ENCODE results near the gene CLEC20A.

The CLEC20A gene

DNA sequence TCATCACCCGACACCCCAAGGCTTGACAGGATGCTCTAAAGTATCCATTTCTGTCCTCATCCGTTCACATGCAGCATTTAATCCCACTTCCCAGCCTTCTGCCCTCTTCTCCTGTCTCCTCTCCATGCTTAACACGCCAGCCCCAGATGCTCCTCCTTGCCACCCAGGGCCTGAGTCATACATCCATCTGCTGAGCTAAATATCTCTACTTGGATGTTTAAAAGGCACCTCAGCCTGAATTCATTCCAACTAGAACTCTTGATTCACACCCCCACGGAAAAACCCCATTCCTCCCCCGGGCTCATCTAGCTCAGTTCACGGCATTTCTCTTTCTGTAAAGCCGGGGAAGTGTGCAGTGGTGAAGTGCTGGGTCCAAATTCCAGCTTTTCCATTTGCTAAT, 43.9 kb upstream of the CLEC20A start:
- Histone ChIP-seq H3K4me2 (ENCODE audit: low read depth, low read length) (no peak overlapping the region), H3K27me3 (replicated peaks; ENCODE audit: insufficient read depth, low read length) (no peaks in the 10 kb centered on the region), H3K9me2 (replicated peaks; ENCODE audit: insufficient read depth, low read length) (no peaks in the 10 kb centered on the region), H4K20me1 (ENCODE audit: insufficient read depth, low read length) (no peaks in the 10 kb centered on the region), H3K4me3 (ENCODE audit: low read length) (no peak overlapping the region), H2AFZ (ENCODE audit: low read length) (no peak overlapping the region), H3K9me3 (replicated peaks; ENCODE audit: insufficient read depth, low read length) (no peaks in the 10 kb centered on the region), H3K27ac (ENCODE audit: low read length) (no peak overlapping the region), H3K9ac (ENCODE audit: low read length) (no peak overlapping the region), H3K4me1 (ENCODE audit: low read length) (peaks cover 6% of the 10 kb centered on the region), H3K79me2 (ENCODE audit: low read length) (no peaks in the 10 kb centered on the region), H3K36me3 (replicated peaks; ENCODE audit: insufficient read depth, low read length) (no peaks in the 10 kb centered on the region), H3F3A (ENCODE audit: insufficient read depth, low read length) (no peaks in the 10 kb centered on the region)
- TF ChIP-seq, protein P1, sequence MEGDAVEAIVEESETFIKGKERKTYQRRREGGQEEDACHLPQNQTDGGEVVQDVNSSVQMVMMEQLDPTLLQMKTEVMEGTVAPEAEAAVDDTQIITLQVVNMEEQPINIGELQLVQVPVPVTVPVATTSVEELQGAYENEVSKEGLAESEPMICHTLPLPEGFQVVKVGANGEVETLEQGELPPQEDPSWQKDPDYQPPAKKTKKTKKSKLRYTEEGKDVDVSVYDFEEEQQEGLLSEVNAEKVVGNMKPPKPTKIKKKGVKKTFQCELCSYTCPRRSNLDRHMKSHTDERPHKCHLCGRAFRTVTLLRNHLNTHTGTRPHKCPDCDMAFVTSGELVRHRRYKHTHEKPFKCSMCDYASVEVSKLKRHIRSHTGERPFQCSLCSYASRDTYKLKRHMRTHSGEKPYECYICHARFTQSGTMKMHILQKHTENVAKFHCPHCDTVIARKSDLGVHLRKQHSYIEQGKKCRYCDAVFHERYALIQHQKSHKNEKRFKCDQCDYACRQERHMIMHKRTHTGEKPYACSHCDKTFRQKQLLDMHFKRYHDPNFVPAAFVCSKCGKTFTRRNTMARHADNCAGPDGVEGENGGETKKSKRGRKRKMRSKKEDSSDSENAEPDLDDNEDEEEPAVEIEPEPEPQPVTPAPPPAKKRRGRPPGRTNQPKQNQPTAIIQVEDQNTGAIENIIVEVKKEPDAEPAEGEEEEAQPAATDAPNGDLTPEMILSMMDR (IDR thresholded peaks at IDR 0.05; ENCODE audit: low read length) = no peak
- TF ChIP-seq EZH2phosphoT487 (IDR thresholded peaks at IDR 0.05; ENCODE audit: low read length) (no peak), EZH2 (optimal IDR thresholded peaks at IDR 0.05; ENCODE audit: low read depth, low read length) (no peak)
- no peak for DNase-seq

DNA sequence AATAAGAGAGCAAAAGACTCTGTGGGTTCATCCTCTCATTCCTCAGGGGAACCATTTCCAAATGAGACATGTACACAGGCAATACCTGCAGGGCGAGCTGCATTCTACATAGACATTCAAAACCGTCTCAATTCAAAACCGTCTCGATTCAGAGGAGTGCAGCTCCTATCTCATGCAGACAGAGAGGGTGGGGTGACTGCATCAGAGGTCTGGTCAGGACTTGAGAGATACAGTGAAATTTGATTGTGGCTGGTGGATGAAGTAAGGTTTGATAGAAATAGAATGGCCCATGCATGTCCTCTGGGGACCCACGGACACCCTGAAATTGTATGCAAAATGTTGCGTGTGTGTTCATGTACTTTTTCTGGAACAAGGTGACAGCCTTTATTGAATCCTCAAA, 43.4 kb upstream of the CLEC20A start:
- no peaks in the 10 kb centered on the region for H3F3A ChIP-seq (ENCODE audit: insufficient read depth, low read length)
- H3K27ac ChIP-seq (ENCODE audit: low read length) = no peak overlapping the region
- TF ChIP-seq EZH2 (optimal IDR thresholded peaks at IDR 0.05; ENCODE audit: low read depth, low read length) (no peak), EZH2phosphoT487 (IDR thresholded peaks at IDR 0.05; ENCODE audit: low read length) (no peak)
- TF ChIP-seq, protein P1 (IDR thresholded peaks at IDR 0.05; ENCODE audit: low read length) = no peak
- H3K4me3 ChIP-seq (ENCODE audit: low read length) = no peak overlapping the region
- no peaks in the 10 kb centered on the region for H4K20me1 ChIP-seq (ENCODE audit: insufficient read depth, low read length)
- no peak overlapping the region for H3K4me2 ChIP-seq (ENCODE audit: low read depth, low read length)
- H3K36me3 ChIP-seq (replicated peaks; ENCODE audit: insufficient read depth, low read length) = no peaks in the 10 kb centered on the region
- no peaks in the 10 kb centered on the region for H3K27me3 ChIP-seq (replicated peaks; ENCODE audit: insufficient read depth, low read length)
- no peaks in the 10 kb centered on the region for H3K79me2 ChIP-seq (ENCODE audit: low read length)
- DNase-seq = no peak
- H3K9me3 ChIP-seq (replicated peaks; ENCODE audit: insufficient read depth, low read length) = no peaks in the 10 kb centered on the region
- no peak overlapping the region for H2AFZ ChIP-seq (ENCODE audit: low read length)
- H3K9me2 ChIP-seq (replicated peaks; ENCODE audit: insufficient read depth, low read length) = no peaks in the 10 kb centered on the region
- peaks cover 3% of the 10 kb centered on the region; the same call in 1 of the 2 replicates for H3K4me1 ChIP-seq (ENCODE audit: low read length)
- no peak overlapping the region for H3K9ac ChIP-seq (ENCODE audit: low read length)

DNA sequence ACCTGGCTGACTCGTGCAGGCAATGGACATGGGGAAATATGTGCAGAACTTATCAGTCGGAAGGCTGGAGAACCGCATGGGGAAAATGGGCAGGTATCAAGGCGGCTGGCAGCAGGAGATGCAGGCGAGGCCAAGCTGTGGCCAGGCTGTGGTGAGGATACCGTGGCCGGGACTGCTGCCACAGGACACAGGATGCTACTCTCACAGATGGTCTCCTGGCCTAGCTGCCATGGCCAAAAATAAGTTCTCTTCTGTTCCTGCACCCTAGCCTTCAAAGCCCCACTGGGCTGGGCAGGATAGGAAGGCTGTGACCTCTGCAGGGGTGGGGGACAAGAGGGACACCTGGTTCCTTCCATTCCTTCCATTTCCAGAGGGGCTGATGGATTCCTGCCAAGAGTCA, 42.5 kb upstream of the CLEC20A start:
- no peaks in the 10 kb centered on the region for H3K9me2 ChIP-seq (replicated peaks; ENCODE audit: insufficient read depth, low read length)
- H3K4me2 ChIP-seq (ENCODE audit: low read depth, low read length) = no peak overlapping the region
- no peak for TF ChIP-seq EZH2phosphoT487 (IDR thresholded peaks at IDR 0.05; ENCODE audit: low read length)
- TF ChIP-seq, protein P1 (IDR thresholded peaks at IDR 0.05; ENCODE audit: low read length) = no peak
- no peak for TF ChIP-seq EZH2 (optimal IDR thresholded peaks at IDR 0.05; ENCODE audit: low read depth, low read length)
- H3K4me1 ChIP-seq (ENCODE audit: low read length) = peaks cover 3% of the 10 kb centered on the region; the same call in 1 of the 2 replicates
- no peaks in the 10 kb centered on the region for H3K9me3 ChIP-seq (replicated peaks; ENCODE audit: insufficient read depth, low read length)
- no peaks in the 10 kb centered on the region for H4K20me1 ChIP-seq (ENCODE audit: insufficient read depth, low read length)
- no peaks in the 10 kb centered on the region for H3K36me3 ChIP-seq (replicated peaks; ENCODE audit: insufficient read depth, low read length)
- no peak overlapping the region for H3K4me3 ChIP-seq (ENCODE audit: low read length)
- H3K9ac ChIP-seq (ENCODE audit: low read length) = no peak overlapping the region
- H2AFZ ChIP-seq (ENCODE audit: low read length) = no peak overlapping the region
- no peak overlapping the region for H3K27ac ChIP-seq (ENCODE audit: low read length)
- DNase-seq = no peak
- H3K79me2 ChIP-seq (ENCODE audit: low read length) = no peaks in the 10 kb centered on the region
- no peaks in the 10 kb centered on the region for H3F3A ChIP-seq (ENCODE audit: insufficient read depth, low read length)
- H3K27me3 ChIP-seq (replicated peaks; ENCODE audit: insufficient read depth, low read length) = no peaks in the 10 kb centered on the region

Measured in MM.1S (cell line).